Suprapubic skin (tissue), 4 donors: ENCODE results near the gene SYT1. TPM values are rescaled to one million over a fixed set of nuclear protein-coding genes. Genes with fewer than 3 reads are reported as not detected.

Source experiments
- DNase-seq, 2 donors: peaks; one replicate each; pipeline ENCODE4 v3.0.0-alpha.2; 2019; ENCODE audit warnings: low spot score in 2 of 2
- H3K27ac ChIP-seq: fragments of 200-600 bp; sonication (generic); one replicate; pipeline ENCODE4 v1.5.1; 2019
- H3K27me3 ChIP-seq: fragments of 200-600 bp; sonication (generic); one replicate; pipeline ENCODE4 v1.5.1; 2019
- H3K36me3 ChIP-seq: fragments of 200-600 bp; sonication (generic); one replicate; pipeline ENCODE4 v1.5.1; 2019
- H3K4me1 ChIP-seq: fragments of 200-600 bp; sonication (generic); one replicate; pipeline ENCODE4 v1.5.1; 2019
- H3K4me3 ChIP-seq: fragments of 200-600 bp; sonication (generic); one replicate; pipeline ENCODE4 v1.5.1; 2019; ENCODE audit warnings: mild to moderate bottlenecking
- H3K9me3 ChIP-seq: fragments of 200-600 bp; sonication (generic); one replicate; pipeline ENCODE4 v1.5.1; 2019
- CTCF ChIP-seq, 2 donors: fragments of 200-600 bp in 1 of 2; fragments of 450-650 bp in 1 of 2; sonication (generic) in 1 of 2; IDR thresholded peaks; one replicate each; pipeline ENCODE4 v1.5.1; 2016 to 2019; ENCODE audit warnings: antibody characterized with exemption in 2 of 2, mild to moderate bottlenecking in 1 of 2, moderate library complexity in 1 of 2
- EP300 ChIP-seq: sonication (generic); formaldehyde crosslinking; IDR thresholded peaks from one replicate; pipeline ENCODE4 v1.6.1; 2017; ENCODE audit warnings: antibody characterized with exemption
- POLR2A ChIP-seq, 2 donors: fragments of 450-650 bp; IDR thresholded peaks; one replicate each; pipeline ENCODE4 v1.6.1; 2017; ENCODE audit warnings: antibody characterized with exemption in 2 of 2, mild to moderate bottlenecking in 2 of 2, moderate library complexity in 2 of 2
- POLR2AphosphoS5 ChIP-seq, 3 donors: sonication (generic); formaldehyde crosslinking; IDR thresholded peaks; one replicate each; pipeline ENCODE4 v1.6.1; 2017; ENCODE audit warnings: antibody characterized with exemption in 3 of 3
- WGBS: methylation state at CpG from one replicate; pipeline ENCODE4 v1.1.5; 2018; 5-methylcytosine and 5-hydroxymethylcytosine counted together
- total RNA-seq, 4 donors: library from RNA; depleted of rRNA; stranded (reverse); fragments of >200 nt; gene quantifications; one replicate each; pipeline ENCODE4 v1.1.0, GENCODE V29; 2016

The SYT1 gene
- total RNA-seq, 4 donors from 2014 or later, result 0.15 to 0.31 TPM; not detected in 2

- TF ChIP-seq CTCF (IDR thresholded peaks at IDR 0.05) (no peak), EP300 (no peak), POLR2AphosphoS5 (IDR thresholded peaks at IDR 0.05) (no peak), POLR2A (IDR thresholded peaks at IDR 0.05) (no peak)
- DNase-seq, result no peak
- Histone ChIP-seq H3K9me3 (no peaks in the 10 kb centered on the region), H3K4me1 (no peaks in the 10 kb centered on the region), H3K27me3 (no peaks in the 10 kb centered on the region), H3K36me3 (no peaks in the 10 kb centered on the region), H3K27ac (no peak overlapping the region), H3K4me3 (no peak overlapping the region)
- WGBS, result 82% methylated on average over 2 of the region's 2 CpGs
Observed at GRCh38 chr12:78918268-78918667, 53.7 kb downstream of the SYT1 start.

- no peak for DNase-seq
- Histone ChIP-seq H3K27me3 (no peaks in the 10 kb centered on the region), H3K4me1 (no peaks in the 10 kb centered on the region), H3K27ac (no peak overlapping the region), H3K4me3 (no peak overlapping the region), H3K36me3 (no peaks in the 10 kb centered on the region), H3K9me3 (no peaks in the 10 kb centered on the region)
- WGBS, result 81% methylated on average over 5 of the region's 5 CpGs
- TF ChIP-seq POLR2A (IDR thresholded peaks at IDR 0.05) (no peak), EP300 (no peak), POLR2AphosphoS5 (IDR thresholded peaks at IDR 0.05) (no peak), CTCF (IDR thresholded peaks at IDR 0.05) (no peak)
Observed at GRCh38 chr12:78928200-78929074, 63.9 kb downstream of the SYT1 start.

- Histone ChIP-seq H3K36me3 (no peaks in the 10 kb centered on the region), H3K9me3 (no peaks in the 10 kb centered on the region), H3K4me3 (no peak overlapping the region), H3K27me3 (no peaks in the 10 kb centered on the region), H3K27ac (no peak overlapping the region), H3K4me1 (no peaks in the 10 kb centered on the region)
- DNase-seq, result no peak
- TF ChIP-seq EP300 (no peak), POLR2A (IDR thresholded peaks at IDR 0.05) (no peak), CTCF (IDR thresholded peaks at IDR 0.05) (no peak), POLR2AphosphoS5 (IDR thresholded peaks at IDR 0.05) (no peak)
- WGBS, result 63% methylated on average over 7 of the region's 7 CpGs
Observed at GRCh38 chr12:78929075-78929418, 64.5 kb downstream of the SYT1 start.

- H3K4me1 ChIP-seq, result no peaks in the 10 kb centered on the region
- 94% methylated on average over 1 of the region's 1 CpG for WGBS
- H3K36me3 ChIP-seq, result no peaks in the 10 kb centered on the region
- no peak for DNase-seq
- no peaks in the 10 kb centered on the region for H3K9me3 ChIP-seq
- H3K4me3 ChIP-seq, result no peak overlapping the region
- TF ChIP-seq EP300 (no peak), CTCF (IDR thresholded peaks at IDR 0.05) (no peak), POLR2A (IDR thresholded peaks at IDR 0.05) (no peak), POLR2AphosphoS5 (IDR thresholded peaks at IDR 0.05) (no peak)
- no peaks in the 10 kb centered on the region for H3K27me3 ChIP-seq
- no peak overlapping the region for H3K27ac ChIP-seq
Observed at GRCh38 chr12:78931466-78931990, 67.0 kb downstream of the SYT1 start.

GRCh38 chr12:78933014-78933413 lies 68.4 kb downstream of the SYT1 start:
- Histone ChIP-seq H3K9me3 (no peaks in the 10 kb centered on the region), H3K36me3 (no peaks in the 10 kb centered on the region), H3K27ac (no peak overlapping the region), H3K27me3 (no peaks in the 10 kb centered on the region), H3K4me1 (no peaks in the 10 kb centered on the region), H3K4me3 (no peak overlapping the region)
- DNase-seq, result no peak
- TF ChIP-seq POLR2AphosphoS5 (IDR thresholded peaks at IDR 0.05) (no peak), POLR2A (IDR thresholded peaks at IDR 0.05) (no peak), EP300 (no peak), CTCF (IDR thresholded peaks at IDR 0.05) (no peak)
- WGBS, result 89% methylated on average over 2 of the region's 2 CpGs
